Astrocyte (in vitro differentiated cells and primary cell): Measurements from ENCODE around the gene CARD9.

Experiments
- CTCF ChIP-seq: IDR thresholded peaks from 2 replicates; pipeline ENCODE4 v1.5.1; 2011; ENCODE audit warnings: low read depth, mild to moderate bottlenecking, inconsistent platforms, low read length, moderate library complexity; ENCODE audit not compliant: insufficient read depth
- EZH2 ChIP-seq: IDR thresholded peaks from 2 replicates; pipeline ENCODE4 v1.6.1; 2012; ENCODE audit warnings: mild to moderate bottlenecking, low read length, inconsistent platforms; ENCODE audit not compliant: insufficient read depth

- TF ChIP-seq CTCF (no peak), EZH2 (no peak)
Measured at GRCh38 chr9:136328011-136328621, 45.4 kb downstream of the CARD9 start.
